GM21367 (cell line): ENCODE results near the gene RUNX1.

Source experiments
- ATAC-seq: cut with Tn5 transposase; IDR thresholded peaks from one replicate; pipeline ENCODE4 v1.9.1; 2021; ENCODE audit not compliant: unreplicated experiment

The RUNX1 gene

GRCh38 chr21:34766862-34767261 lies 282.2 kb downstream of the RUNX1 start:
- no peak for ATAC-seq

GRCh38 chr21:34765619-34766018 lies 283.5 kb downstream of the RUNX1 start:
- no peak for ATAC-seq

GRCh38 chr21:34764715-34765284 lies 284.3 kb downstream of the RUNX1 start:
- no peak for ATAC-seq

- no peak for ATAC-seq
Observed at GRCh38 chr21:34762786-34763185, 286.3 kb downstream of the RUNX1 start.

DNA sequence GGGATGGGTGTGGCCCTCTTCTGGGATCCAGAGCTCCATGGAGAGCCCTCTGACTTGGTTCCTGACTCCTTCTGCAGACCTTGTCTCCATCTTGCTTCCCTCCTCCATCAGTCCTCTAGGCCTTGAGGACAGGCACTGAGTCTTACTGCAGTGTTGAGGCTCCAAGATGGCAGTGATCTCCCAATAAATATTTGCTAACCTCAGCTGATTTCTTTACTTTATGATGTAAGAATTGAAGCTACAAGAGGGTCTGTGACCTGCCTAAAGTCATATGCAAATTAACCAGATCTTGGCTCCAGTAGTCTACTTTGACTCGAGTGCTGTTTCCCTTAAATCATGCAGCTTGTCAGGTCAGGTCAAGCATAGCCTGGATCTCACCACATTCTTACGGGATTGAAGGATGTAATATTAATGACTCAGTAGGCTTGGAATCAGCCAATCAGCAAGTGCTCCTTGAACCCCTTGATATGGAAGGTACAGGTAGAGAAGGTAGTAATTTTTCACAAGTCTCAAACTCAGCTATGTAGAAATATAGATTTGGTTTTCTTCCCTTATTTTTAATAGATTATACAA lies 287.3 kb downstream of the RUNX1 start:
- ATAC-seq, result no peak

- no peak for ATAC-seq
Observed at GRCh38 chr21:34754690-34755647, 294.1 kb downstream of the RUNX1 start.

- no peak for ATAC-seq
Observed at GRCh38 chr21:34748862-34749261, 300.2 kb downstream of the RUNX1 start.

- peak; percentile 74 for ATAC-seq
Observed at GRCh38 chr21:34745557-34746255, 303.4 kb downstream of the RUNX1 start.

DNA sequence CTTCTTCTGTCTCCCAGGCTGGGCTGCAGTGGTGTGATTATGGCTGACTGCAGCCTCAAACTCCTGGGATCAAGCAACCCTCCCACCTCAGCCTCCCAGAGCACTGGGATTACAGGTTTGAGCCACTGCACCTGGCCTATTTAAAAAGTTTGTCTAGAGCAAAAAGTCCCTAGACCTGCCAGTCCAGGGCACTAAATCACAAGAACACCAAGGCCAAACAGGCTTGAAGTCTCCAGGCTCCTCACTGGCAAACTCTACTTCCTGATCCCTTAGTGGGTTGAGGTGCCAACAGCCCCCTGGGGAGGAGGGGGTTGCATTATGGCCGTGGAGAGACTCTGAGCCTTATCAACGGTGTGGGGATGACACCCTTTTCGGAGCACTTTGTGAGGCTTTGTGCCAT lies 304.3 kb downstream of the RUNX1 start:
- ATAC-seq, result no peak

- no peak for ATAC-seq
Observed at GRCh38 chr21:34743831-34744230, 305.3 kb downstream of the RUNX1 start.

DNA sequence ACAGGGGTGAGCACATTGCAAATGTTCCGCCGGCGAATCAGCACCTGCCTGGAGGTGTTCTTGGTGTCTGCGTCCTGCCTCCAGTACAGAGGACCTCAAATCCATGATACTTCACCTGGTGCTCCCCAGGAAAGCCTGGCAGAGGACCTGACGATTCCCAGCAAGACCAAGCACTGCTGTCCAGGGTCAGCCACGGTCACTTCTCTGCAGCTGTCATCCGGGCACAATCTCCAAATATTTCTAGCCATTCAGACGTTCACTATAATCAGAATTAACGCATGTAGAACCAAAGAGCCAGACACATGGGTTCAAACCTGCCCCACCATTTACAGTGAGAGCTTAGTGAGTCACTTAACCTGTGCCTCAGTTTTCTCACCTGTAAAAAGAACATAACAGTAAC lies 305.8 kb downstream of the RUNX1 start:
- ATAC-seq, result no peak

GRCh38 chr21:34740198-34740597 lies 308.9 kb downstream of the RUNX1 start:
- no peak for ATAC-seq
